SW 1271 (cell line): Measurements from ENCODE around the gene INSRR.

Source experiments
- DNase-seq, 2 experiments: peaks; one replicate each; lab custom pipeline; 2025; lab: John Stamatoyannopoulos, UW

The INSRR gene

DNA sequence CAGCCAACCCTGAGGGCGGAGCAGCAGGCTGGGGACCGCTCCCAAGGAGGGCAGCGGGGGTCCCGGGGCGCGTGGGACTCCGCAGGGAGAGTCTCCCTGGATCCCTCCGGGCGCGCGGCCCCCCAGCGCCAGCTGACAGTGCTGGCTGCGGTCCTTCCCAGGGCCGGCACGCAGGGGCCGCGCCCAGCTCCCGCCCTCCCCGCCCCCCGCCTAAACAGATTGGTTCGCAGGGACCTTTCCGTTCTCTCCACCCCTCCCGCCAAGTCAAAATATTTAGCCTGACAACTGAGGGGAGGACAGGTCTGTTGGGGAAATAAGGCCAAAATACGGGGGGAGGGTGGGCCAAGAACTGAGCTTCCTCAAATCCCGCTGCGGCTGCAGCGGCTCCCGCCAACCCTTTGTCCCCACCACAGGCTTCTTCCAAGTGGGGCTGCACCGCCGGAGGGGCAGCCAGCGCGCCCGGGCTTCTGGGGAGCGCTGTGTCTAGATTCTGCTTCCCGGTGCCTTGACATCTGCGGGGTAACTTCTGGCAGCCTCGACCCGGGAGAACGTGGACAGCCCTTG is at the start of gene INSRR:
TSS of gene INSRR (minus strand) at position 159 of the 564 bp plus-strand sequence. CDS start 496 bp downstream, outside the sequence.
- DNase-seq: no peak

DNA sequence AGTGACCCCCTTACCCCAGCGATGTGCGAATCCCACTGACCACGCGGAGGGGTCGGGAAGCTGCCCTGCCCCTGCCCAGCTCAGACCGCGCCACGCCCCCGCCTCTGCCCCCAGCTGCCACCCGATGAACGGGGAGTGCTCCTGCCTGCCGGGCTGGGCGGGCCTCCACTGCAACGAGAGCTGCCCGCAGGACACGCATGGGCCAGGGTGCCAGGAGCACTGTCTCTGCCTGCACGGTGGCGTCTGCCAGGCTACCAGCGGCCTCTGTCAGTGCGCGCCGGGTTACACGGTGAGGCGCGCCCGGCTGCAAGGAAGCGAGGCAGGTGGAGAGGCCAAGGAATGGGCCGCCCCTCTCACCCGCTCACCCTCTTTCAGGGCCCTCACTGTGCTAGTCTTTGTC is 49.6 kb upstream of the INSRR start:
- DNase-seq: no peak

- DNase-seq: no peak
These were observed 47.4 kb upstream of the INSRR start for GRCh38 chr1:156906206-156906906.

- DNase-seq: no peak
These were observed 46.7 kb upstream of the INSRR start for GRCh38 chr1:156905651-156906050.

GRCh38 chr1:156905176-156905575 is 46.3 kb upstream of the INSRR start:
- DNase-seq: no peak

DNA sequence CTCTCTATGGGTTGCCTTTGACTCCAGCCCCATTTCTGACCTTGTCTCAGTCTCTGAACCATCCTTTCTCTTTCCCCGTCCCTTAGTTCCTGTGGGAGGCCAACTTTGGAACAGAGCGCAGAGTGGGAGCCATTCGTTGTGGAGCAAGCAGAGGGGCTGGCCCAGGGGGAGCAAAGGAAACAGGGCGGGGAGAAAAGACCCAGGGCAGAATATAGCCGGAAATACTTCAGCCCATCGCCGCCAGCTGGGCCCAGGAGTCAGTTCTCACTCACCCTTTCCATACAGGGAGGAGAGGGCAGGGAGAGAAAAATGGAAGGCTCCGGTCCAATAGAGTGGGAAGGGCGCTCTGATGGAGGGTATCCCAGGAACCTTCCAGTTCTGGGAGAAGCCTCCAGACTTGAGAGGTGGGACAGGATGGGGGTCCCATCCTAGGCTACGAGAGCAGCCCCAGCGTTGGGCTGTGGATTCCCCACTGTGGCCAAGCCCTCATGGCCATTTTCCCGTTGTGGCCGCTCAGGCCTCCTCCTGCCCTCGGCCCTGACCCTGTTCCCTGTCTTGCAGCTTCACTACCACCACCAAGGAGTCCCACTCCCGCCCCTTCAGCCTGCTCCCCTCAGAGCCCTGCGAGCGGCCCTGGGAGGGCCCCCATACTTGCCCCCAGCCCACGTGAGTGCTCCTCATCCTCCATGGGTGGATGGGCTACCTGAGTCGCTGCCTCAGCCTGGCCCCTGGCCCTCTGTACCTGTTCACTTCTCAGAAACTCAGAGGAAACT is 45.5 kb upstream of the INSRR start:
- DNase-seq: no peak

- no peak for DNase-seq
These were observed 44.6 kb upstream of the INSRR start for GRCh38 chr1:156903328-156904091.

DNA sequence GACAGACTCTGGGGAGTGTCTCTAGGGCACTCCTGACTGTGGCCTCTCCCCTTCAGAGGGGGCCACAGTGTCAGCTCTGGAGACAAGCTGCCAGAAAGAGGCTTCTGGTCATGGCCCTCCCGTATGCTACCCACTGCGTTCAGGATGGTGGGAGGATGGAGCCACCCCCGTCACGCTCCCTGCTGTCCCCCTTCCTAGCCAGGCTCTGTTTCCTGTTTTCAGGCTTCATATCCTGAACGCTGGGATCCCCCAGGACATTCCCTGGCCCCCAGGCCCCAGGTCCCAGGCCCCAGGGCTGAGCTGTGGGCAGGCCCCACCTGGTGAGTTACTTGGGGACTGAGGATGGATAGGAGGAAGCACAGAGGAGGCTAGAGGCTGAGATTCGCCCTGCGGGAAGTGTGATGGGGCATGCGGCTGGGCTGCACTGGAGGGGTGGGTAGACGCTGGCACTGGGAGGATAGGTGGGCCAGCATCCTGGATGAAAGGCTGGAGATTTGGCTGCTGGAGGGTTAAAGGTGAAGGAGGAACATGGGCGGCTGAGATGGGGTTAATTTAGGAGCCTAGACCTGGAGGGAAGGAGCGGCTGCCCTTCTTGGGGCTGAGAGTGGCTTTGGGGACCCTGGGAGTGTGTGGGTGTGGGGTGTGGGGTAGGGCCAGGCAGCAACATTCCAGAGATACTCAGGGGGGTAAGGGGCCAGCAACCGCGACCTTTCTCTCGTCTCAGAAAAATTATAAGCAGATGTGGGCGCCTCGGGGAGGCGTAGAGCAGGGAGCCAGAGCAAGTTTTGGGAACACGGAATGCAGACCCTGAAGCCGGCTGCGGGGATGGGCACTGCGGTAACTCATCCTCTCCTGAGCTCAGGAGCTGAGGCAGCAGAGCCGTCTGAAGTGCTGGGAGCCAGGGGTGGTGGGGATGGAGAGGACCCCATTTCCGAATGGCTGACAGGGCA is 43.3 kb upstream of the INSRR start:
- no peak for DNase-seq

GRCh38 chr1:156901590-156901900 is 42.6 kb upstream of the INSRR start:
- no peak for DNase-seq

- no peak for DNase-seq
These were observed 42.1 kb upstream of the INSRR start for GRCh38 chr1:156900896-156901589.

DNA sequence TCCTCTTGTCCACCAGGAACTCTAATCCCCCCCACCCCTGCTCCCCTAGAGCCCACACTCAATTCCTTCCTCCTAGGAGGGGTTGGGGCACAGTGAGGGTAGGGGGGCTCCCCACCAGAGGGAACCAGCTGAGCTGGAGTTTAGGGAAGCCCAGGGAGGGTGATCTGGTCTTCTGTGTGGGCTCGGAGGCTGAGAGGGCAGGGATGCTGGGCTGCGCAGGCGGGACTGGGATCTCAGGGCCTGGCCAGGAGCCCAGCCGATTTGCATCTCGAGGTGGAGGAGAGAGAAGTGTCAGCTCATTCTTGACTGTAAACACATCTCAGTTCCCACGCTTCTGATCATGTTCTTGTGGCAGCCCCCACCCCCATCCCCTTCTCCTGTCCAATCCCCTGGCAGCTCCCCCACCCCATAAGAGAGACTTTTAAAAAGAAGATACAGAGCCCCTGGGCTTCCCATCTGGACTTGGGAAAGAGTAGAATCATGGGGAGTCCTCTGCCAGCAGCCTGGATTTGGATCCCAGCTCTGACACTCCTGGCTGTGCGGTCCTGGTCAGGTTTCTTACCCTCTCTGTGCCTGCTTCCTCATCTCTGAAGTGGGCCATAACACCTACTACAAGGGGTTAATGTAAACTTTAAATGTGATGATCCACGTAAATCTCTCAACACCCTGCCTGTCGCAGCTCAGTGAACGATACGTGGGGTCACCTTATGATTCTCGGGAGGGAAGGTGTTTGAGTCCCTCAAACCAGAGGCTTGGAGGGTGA is 41.2 kb upstream of the INSRR start:
- DNase-seq: no peak

- no peak for DNase-seq
These were observed 40.2 kb upstream of the INSRR start for GRCh38 chr1:156898971-156899664.

DNA sequence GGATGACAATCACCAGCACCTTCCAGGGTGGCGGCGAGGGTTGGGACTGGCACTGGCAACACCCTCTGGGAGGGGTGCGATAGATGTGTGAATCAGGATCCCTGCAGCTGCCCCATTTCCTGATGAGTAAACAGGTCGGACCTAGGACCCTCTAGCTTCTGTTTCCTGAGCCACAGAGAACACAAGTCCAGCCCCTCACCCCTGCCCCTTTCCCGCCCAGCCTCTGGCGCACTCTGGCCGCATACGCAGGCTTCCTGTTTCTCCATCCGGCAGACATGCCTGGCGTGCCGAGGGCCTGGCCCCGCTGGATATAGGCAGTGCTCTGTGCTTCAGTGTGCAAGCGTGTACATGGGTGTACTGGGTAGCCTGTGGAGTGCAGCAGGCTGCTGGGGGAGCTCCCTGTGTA is 39.2 kb upstream of the INSRR start:
- no peak for DNase-seq

GRCh38 chr1:156897078-156897825 is 38.3 kb upstream of the INSRR start:
- DNase-seq: peak in 1 of 2 experiments; percentile 33

DNA sequence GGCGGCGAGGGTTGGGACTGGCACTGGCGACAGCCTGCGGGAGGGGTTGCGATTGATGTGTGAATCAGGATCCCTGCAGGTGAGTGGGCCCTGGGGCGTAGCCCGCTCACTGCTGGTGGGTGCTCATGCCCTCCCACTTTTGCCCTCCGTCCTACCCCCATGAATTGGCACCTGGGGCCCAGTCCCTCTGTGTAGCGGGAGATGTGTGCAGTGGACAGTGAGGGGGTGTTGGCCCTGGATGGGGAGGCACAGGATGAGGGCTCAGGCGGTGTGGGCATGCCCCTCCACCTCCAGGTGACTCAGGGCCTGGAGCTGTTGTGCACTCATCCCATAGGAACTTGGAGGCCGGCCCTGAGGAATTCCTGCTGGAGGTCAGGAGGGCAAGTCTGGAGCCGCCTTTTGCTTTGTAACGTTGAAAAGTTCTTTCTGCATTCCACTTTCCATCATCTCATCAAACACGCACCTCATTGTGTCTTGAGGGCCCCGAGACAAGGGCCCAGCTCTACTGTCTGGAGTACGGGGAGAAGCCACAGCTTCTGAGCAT is 37.6 kb upstream of the INSRR start:
- DNase-seq: peak; percentile 23 to 79

- no peak for DNase-seq
These were observed 37.0 kb upstream of the INSRR start for GRCh38 chr1:156895927-156896326.

DNA sequence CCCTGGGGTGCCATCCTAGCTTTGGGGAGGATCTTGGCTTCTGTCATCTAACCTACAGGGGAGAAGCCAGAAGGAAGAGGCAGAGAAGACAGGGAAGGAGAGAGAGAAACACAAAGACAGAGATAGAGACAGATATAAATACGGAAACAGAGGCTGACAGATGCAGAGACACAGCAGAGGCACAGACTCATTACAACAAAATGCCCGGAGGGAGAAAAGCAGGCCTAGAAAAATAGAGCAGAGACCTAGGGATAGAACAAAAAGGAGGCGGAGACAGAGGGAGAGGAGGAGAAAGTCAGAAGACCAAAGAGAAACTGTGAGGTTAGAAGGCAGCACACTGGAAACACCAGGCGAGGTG is 36.5 kb upstream of the INSRR start:
- no peak for DNase-seq

GRCh38 chr1:156894711-156895454 is 36.0 kb upstream of the INSRR start:
- DNase-seq: no peak
